Measurements from ENCODE around the gene DDR1. TPM values are rescaled to one million over a fixed set of nuclear protein-coding genes. Genes with fewer than 3 reads are reported as not detected.

The DDR1 gene
- total RNA-seq, 1 experiment from 2014 or later = 115 TPM

GRCh38 chr6:30845183-30845582, 39.1 kb upstream of the DDR1 start:
- DNase-seq = no peak
- Mint-ChIP-seq H3K27me3 (ENCODE audit: insufficient read depth, unreplicated experiment) (no peaks in the 10 kb centered on the region), H3K36me3 (ENCODE audit: insufficient read depth, unreplicated experiment) (peaks cover 4% of the 10 kb centered on the region), H3K4me3 (ENCODE audit: unreplicated experiment) (no peak overlapping the region), H3K9me3 (ENCODE audit: unreplicated experiment) (peaks cover 15% of the 10 kb centered on the region), H3K27ac (ENCODE audit: unreplicated experiment) (peak overlapping the region; percentile 79), H3K4me1 (ENCODE audit: low read depth, unreplicated experiment) (peaks cover 31% of the 10 kb centered on the region)
- Histone ChIP-seq H3K4me3 (ENCODE audit: low read depth, low read length) (no peak overlapping the region), H3K9me3 (peaks cover 6% of the 10 kb centered on the region), H3K27me3 (replicated peaks; ENCODE audit: control insufficient read depth, insufficient read depth, low read length) (no peaks in the 10 kb centered on the region), H3K4me1 (peaks cover 42% of the 10 kb centered on the region), H3K36me3 (ENCODE audit: control insufficient read depth, insufficient read depth, low read length) (no peaks in the 10 kb centered on the region)
- POLR2A ChIA-PET = no interaction called here
- no TSS peak for BruUV-seq (replicated peaks)
- TF ChIP-seq CTCF (IDR thresholded peaks at IDR 0.05; ENCODE audit: insufficient read depth in 1 of 2, low read depth in 1 of 2, low read length in 1 of 2, severe bottlenecking in 1 of 2, unreplicated experiment in 1 of 2) = no peak
- intact Hi-C loops (cut with micrococcal nuclease; ENCODE audit: unreplicated experiment) = no loop called here
- CTCF ChIA-PET = interaction anchor here (0.6 to 1.3 kb wide), 2 partner anchors 10 to 23 kb away, joined by 3 read pairs; no protein-coding TSS in a partner anchor

GRCh38 chr6:30847421-30847970, 36.8 kb upstream of the DDR1 start:
- Histone ChIP-seq H3K36me3 (ENCODE audit: control insufficient read depth, insufficient read depth, low read length) (no peaks in the 10 kb centered on the region), H3K9me3 (peaks cover 28% of the 10 kb centered on the region), H3K4me3 (ENCODE audit: low read depth, low read length) (no peak overlapping the region), H3K27me3 (replicated peaks; ENCODE audit: control insufficient read depth, insufficient read depth, low read length) (no peaks in the 10 kb centered on the region), H3K4me1 (peaks cover 34% of the 10 kb centered on the region)
- no peaks in the 10 kb centered on the region for H3K27me3 Mint-ChIP-seq (ENCODE audit: insufficient read depth, unreplicated experiment)
- intact Hi-C loops (cut with micrococcal nuclease; ENCODE audit: unreplicated experiment) = no loop called here
- TF ChIP-seq CTCF (IDR thresholded peaks at IDR 0.05; ENCODE audit: insufficient read depth in 1 of 2, low read depth in 1 of 2, low read length in 1 of 2, severe bottlenecking in 1 of 2, unreplicated experiment in 1 of 2) = no peak
- CTCF ChIA-PET = interaction anchor here (1.2 kb wide), 1 partner anchor 18 kb away, joined by 3 read pairs; no protein-coding TSS in a partner anchor
- DNase-seq = no peak
- POLR2A ChIA-PET = interaction anchor here (0.7 kb wide), 1 partner anchor 109 kb away, joined by 14 read pairs; no protein-coding TSS in a partner anchor
- no TSS peak for BruUV-seq (replicated peaks)
- H3K36me3 Mint-ChIP-seq (ENCODE audit: insufficient read depth, unreplicated experiment) = peaks cover 4% of the 10 kb centered on the region
- H3K4me1 Mint-ChIP-seq (ENCODE audit: low read depth, unreplicated experiment) = peaks cover 25% of the 10 kb centered on the region
- H3K4me3 Mint-ChIP-seq (ENCODE audit: unreplicated experiment) = no peak overlapping the region
- H3K9me3 Mint-ChIP-seq (ENCODE audit: unreplicated experiment) = peaks cover 36% of the 10 kb centered on the region
- H3K27ac Mint-ChIP-seq (ENCODE audit: unreplicated experiment) = no peak overlapping the region

GRCh38 chr6:30847971-30848436, 36.3 kb upstream of the DDR1 start:
- BruUV-seq (replicated peaks) = no TSS peak
- ChIA-PET CTCF (interaction anchor here (1.2 kb wide), 1 partner anchor 18 kb away, joined by 3 read pairs; no protein-coding TSS in a partner anchor), POLR2A (no interaction called here)
- Histone ChIP-seq H3K36me3 (ENCODE audit: control insufficient read depth, insufficient read depth, low read length) (no peaks in the 10 kb centered on the region), H3K27me3 (replicated peaks; ENCODE audit: control insufficient read depth, insufficient read depth, low read length) (no peaks in the 10 kb centered on the region), H3K9me3 (peaks cover 31% of the 10 kb centered on the region), H3K4me1 (peaks cover 30% of the 10 kb centered on the region), H3K4me3 (ENCODE audit: low read depth, low read length) (no peak overlapping the region)
- no peak for DNase-seq
- TF ChIP-seq CTCF (IDR thresholded peaks at IDR 0.05; ENCODE audit: insufficient read depth in 1 of 2, low read depth in 1 of 2, low read length in 1 of 2, severe bottlenecking in 1 of 2, unreplicated experiment in 1 of 2) = no peak
- intact Hi-C loops (cut with micrococcal nuclease; ENCODE audit: unreplicated experiment) = no loop called here
- Mint-ChIP-seq H3K9me3 (ENCODE audit: unreplicated experiment) (peaks cover 41% of the 10 kb centered on the region), H3K36me3 (ENCODE audit: insufficient read depth, unreplicated experiment) (peaks cover 4% of the 10 kb centered on the region), H3K4me1 (ENCODE audit: low read depth, unreplicated experiment) (peaks cover 25% of the 10 kb centered on the region), H3K4me3 (ENCODE audit: unreplicated experiment) (no peak overlapping the region), H3K27me3 (ENCODE audit: insufficient read depth, unreplicated experiment) (no peaks in the 10 kb centered on the region), H3K27ac (ENCODE audit: unreplicated experiment) (no peak overlapping the region)

Data from Caco-2 (cell line).